Measurements from ENCODE around the gene PUS7L. TPM values are rescaled to one million over a fixed set of nuclear protein-coding genes. Genes with fewer than 3 reads are reported as not detected.

PUS7L gene
- total RNA-seq, 1 donor from 2014 or later, result 11.6 TPM

Other genes starting within 250 kb of the PUS7L start
- gene ADAMTS20, start 206.6 kb downstream of the PUS7L start, total RNA-seq, result not detected
- 22.6 TPM for gene IRAK4, start 161 bp upstream of the PUS7L start, total RNA-seq
- gene TWF1, start 47.5 kb upstream of the PUS7L start, total RNA-seq, result 90.3 TPM
- 12.0 TPM for gene TMEM117, start 77.3 kb upstream of the PUS7L start, total RNA-seq

Data from mucosa of gallbladder (tissue), 1 donor.